Mesenchymal stem cell (in vitro differentiated cells and primary cell): ENCODE results near the gene SKI.
A peak's percentile ranks its signal among the peaks of the same experiment; 100 is the strongest.

Source experiments
- DNase-seq: peaks from one replicate; pipeline ENCODE4 v3.0.0-alpha.2; 2013
- H2AFZ ChIP-seq: one replicate; pipeline ENCODE4 v1.6.1; 2013; ENCODE audit warnings: low read depth, mild to moderate bottlenecking, control low read depth, inconsistent platforms, low read length, moderate library complexity
- H2AK5ac ChIP-seq: 2 replicates; pipeline ENCODE4 v1.6.1; 2013; ENCODE audit warnings: low read length, moderate library complexity, mild to moderate bottlenecking, inconsistent platforms; ENCODE audit not compliant: severe bottlenecking
- H2BK120ac ChIP-seq: one replicate; pipeline ENCODE4 v1.6.1; 2013; ENCODE audit warnings: low read depth, mild to moderate bottlenecking, inconsistent platforms, low read length, moderate library complexity
- H2BK12ac ChIP-seq, 2 experiments: one replicate each; pipeline ENCODE4 v1.6.1; 2013; ENCODE audit warnings: inconsistent platforms in 2 of 2, low read length in 2 of 2, mild to moderate bottlenecking in 2 of 2, moderate library complexity in 2 of 2, control low read depth in 1 of 2
- H2BK15ac ChIP-seq: one replicate; pipeline ENCODE4 v1.6.1; 2013; ENCODE audit warnings: mild to moderate bottlenecking, low read depth, inconsistent platforms; ENCODE audit not compliant: poor library complexity, severe bottlenecking
- H2BK5ac ChIP-seq: 2 replicates; pipeline ENCODE4 v1.6.1; 2013; ENCODE audit warnings: low read depth, mild to moderate bottlenecking, low read length, control low read depth, inconsistent platforms; ENCODE audit not compliant: poor library complexity, severe bottlenecking
- H3K14ac ChIP-seq, 2 experiments: one replicate each; pipeline ENCODE4 v1.6.1; 2013; ENCODE audit warnings: inconsistent platforms in 2 of 2, low read length in 2 of 2, control low read depth in 1 of 2, mild to moderate bottlenecking in 1 of 2, moderate library complexity in 1 of 2
- H3K18ac ChIP-seq, 2 experiments: one replicate each; pipeline ENCODE4 v1.6.1; 2013; ENCODE audit warnings: inconsistent platforms in 2 of 2, low read length in 2 of 2, control low read depth in 1 of 2, low read depth in 1 of 2, mild to moderate bottlenecking in 1 of 2
- H3K23ac ChIP-seq, 2 experiments: one replicate each; pipeline ENCODE4 v1.6.1; 2013; ENCODE audit warnings: inconsistent platforms in 2 of 2, low read length in 2 of 2, mild to moderate bottlenecking in 2 of 2, moderate library complexity in 2 of 2, control low read depth in 1 of 2
- H3K27ac ChIP-seq: 2 replicates; pipeline ENCODE4 v1.5.1; 2013; ENCODE audit warnings: mild to moderate bottlenecking, moderate library complexity, low read length, control low read depth, inconsistent platforms; ENCODE audit not compliant: poor library complexity, severe bottlenecking
- H3K27me3 ChIP-seq, 2 experiments: 2 replicates each; pipeline versions ENCODE4 v1.6.1 to v1.7.0; 2013; ENCODE audit warnings: low read length in 2 of 2, mild to moderate bottlenecking in 2 of 2, moderate library complexity in 2 of 2, control low read depth in 1 of 2, inconsistent platforms in 1 of 2; ENCODE audit not compliant: control insufficient read depth in 1 of 2, insufficient read depth in 1 of 2
- H3K36me3 ChIP-seq, 2 experiments: 2 replicates each; pipeline versions ENCODE4 v1.6.1 to v1.7.0; 2013; ENCODE audit warnings: low read length in 2 of 2, control low read depth in 1 of 2, inconsistent platforms in 1 of 2, low read depth in 1 of 2, mild to moderate bottlenecking in 1 of 2; ENCODE audit not compliant: insufficient read depth in 2 of 2, control insufficient read depth in 1 of 2
- H3K4ac ChIP-seq, 2 experiments: one replicate each; pipeline ENCODE4 v1.6.1; 2013; ENCODE audit warnings: inconsistent platforms in 2 of 2, low read length in 2 of 2, mild to moderate bottlenecking in 2 of 2, moderate library complexity in 2 of 2, control low read depth in 1 of 2, low read depth in 1 of 2
- H3K4me1 ChIP-seq: 2 replicates; pipeline ENCODE4 v1.6.1; 2013; ENCODE audit warnings: low read depth, low read length, control low read depth; ENCODE audit not compliant: control insufficient read depth, insufficient read depth
- H3K4me2 ChIP-seq: 2 replicates; pipeline ENCODE4 v1.6.1; 2013; ENCODE audit warnings: low read length, mild to moderate bottlenecking, inconsistent platforms; ENCODE audit not compliant: poor library complexity, severe bottlenecking
- H3K4me3 ChIP-seq, 2 experiments: 2 replicates each; pipeline versions ENCODE4 v1.5.1 to v1.7.0; 2013; ENCODE audit warnings: low read length in 2 of 2, mild to moderate bottlenecking in 2 of 2, control low read depth in 1 of 2, low read depth in 1 of 2; ENCODE audit not compliant: insufficient read depth in 1 of 2
- H3K79me1 ChIP-seq: replicated peaks from 2 replicates; pipeline ENCODE4 v1.6.1; 2013; ENCODE audit warnings: mild to moderate bottlenecking, control low read depth, low read length, inconsistent platforms; ENCODE audit not compliant: poor library complexity, severe bottlenecking
- H3K9ac ChIP-seq: 2 replicates; pipeline ENCODE4 v1.7.0; 2013; ENCODE audit warnings: mild to moderate bottlenecking, low read length, moderate library complexity
- H3K9me3 ChIP-seq: 2 replicates; pipeline ENCODE4 v1.7.0; 2013; ENCODE audit warnings: mild to moderate bottlenecking, low read length; ENCODE audit not compliant: control insufficient read depth
- H4K8ac ChIP-seq: one replicate; pipeline ENCODE4 v1.6.1; 2013; ENCODE audit warnings: inconsistent platforms, mild to moderate bottlenecking, low read length, moderate library complexity
- H4K91ac ChIP-seq: one replicate; pipeline ENCODE4 v1.6.1; 2013; ENCODE audit warnings: mild to moderate bottlenecking, low read length, inconsistent platforms
- WGBS: methylation state at CpG from one replicate; pipeline ENCODE4 v1.1.7; 2013; ENCODE audit warnings: mixed read lengths; 5-methylcytosine and 5-hydroxymethylcytosine counted together

SKI gene

DNA sequence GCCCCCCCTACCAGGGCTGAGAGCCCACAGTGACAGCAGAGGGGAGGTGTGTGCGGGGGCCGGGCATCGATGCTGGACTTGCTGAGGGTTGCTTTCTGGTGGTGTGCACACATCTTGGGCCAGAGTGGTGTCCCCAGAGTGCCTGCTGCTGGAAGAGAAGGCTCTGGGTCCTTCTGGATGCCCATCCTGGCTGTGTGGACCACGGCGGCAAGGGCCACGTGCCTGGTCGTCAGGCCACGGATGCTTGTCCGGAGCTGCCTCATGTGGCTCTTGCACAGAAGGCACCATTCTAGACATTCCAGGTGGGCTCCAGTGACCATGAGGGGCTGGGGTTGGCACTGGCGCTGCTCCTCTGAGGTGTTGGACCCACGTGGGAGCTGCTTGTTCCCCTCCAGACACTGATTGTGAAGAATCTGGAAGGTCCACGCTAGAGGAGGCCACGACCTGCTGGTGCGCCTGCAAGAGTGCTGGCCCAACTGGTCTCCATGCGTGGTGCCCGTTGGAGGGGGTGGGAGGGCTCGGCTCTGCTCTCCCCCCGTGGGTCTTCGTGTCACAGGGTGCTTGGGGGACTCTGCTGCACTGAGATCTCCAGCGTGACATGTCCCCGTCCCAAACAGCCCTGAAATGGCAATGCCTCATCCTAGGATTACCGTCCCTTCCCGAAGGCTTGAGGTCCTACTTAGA is 25.8 kb downstream of the SKI start:
- Histone ChIP-seq H3K9ac (no peak overlapping the region), H3K4ac (no peak overlapping the region), H2BK120ac (no peak overlapping the region), H3K4me3 (no peak overlapping the region), H4K91ac (no peak overlapping the region), H3K27me3 (no peaks in the 10 kb centered on the region), H3K9me3 (no peaks in the 10 kb centered on the region), H3K4me1 (peaks cover 36% of the 10 kb centered on the region), H3K4me2 (no peak overlapping the region), H3K14ac (no peak overlapping the region), H2BK15ac (no peak overlapping the region), H4K8ac (no peak overlapping the region), H3K79me1 (peaks cover 4% of the 10 kb centered on the region), H3K36me3 (peaks cover 6 to 53% of the 10 kb centered on the region in 2 experiments), H3K18ac (peak overlapping the region in 1 of 2 experiments; percentile 28), H2AK5ac (no peak overlapping the region), H3K27ac (no peak overlapping the region), H3K23ac (peak overlapping the region in 1 of 2 experiments; percentile 2), H2BK12ac (no peak overlapping the region), H2AFZ (no peak overlapping the region), H2BK5ac (no peak overlapping the region)
- 99% methylated on average over 23 of the region's 23 CpGs for WGBS
- DNase-seq = no peak

GRCh38 chr1:2255047-2255419 is 26.9 kb downstream of the SKI start:
- Histone ChIP-seq H3K18ac (peak overlapping the region; percentile 22 to 67), H3K4me2 (no peak overlapping the region), H2BK15ac (no peak overlapping the region), H3K27me3 (no peaks in the 10 kb centered on the region), H4K8ac (peak overlapping the region; percentile 76), H3K14ac (no peak overlapping the region), H3K36me3 (peaks cover 6 to 47% of the 10 kb centered on the region in 2 experiments), H2AFZ (no peak overlapping the region), H3K4me3 (no peak overlapping the region), H3K4me1 (peaks cover 33% of the 10 kb centered on the region), H2AK5ac (no peak overlapping the region), H4K91ac (peak overlapping the region; percentile 74), H3K9ac (no peak overlapping the region), H3K4ac (peak overlapping the region in 1 of 2 experiments; percentile 51), H3K23ac (no peak overlapping the region), H3K27ac (no peak overlapping the region), H2BK5ac (no peak overlapping the region), H3K79me1 (peaks cover 4% of the 10 kb centered on the region), H2BK120ac (no peak overlapping the region), H3K9me3 (no peaks in the 10 kb centered on the region), H2BK12ac (peak overlapping the region in 1 of 2 experiments; percentile 21)
- 96% methylated on average over 6 of the region's 6 CpGs for WGBS
- no peak for DNase-seq

- Histone ChIP-seq H3K4me2 (no peak overlapping the region), H3K14ac (no peak overlapping the region), H2BK12ac (peak overlapping the region; percentile 21 to 79), H3K23ac (no peak overlapping the region), H3K9me3 (no peaks in the 10 kb centered on the region), H3K27me3 (no peaks in the 10 kb centered on the region), H2BK120ac (no peak overlapping the region), H3K18ac (peak overlapping the region in 1 of 2 experiments; percentile 67), H3K27ac (peak overlapping the region; percentile 14), H3K79me1 (peaks cover 4% of the 10 kb centered on the region), H3K4ac (peak overlapping the region in 1 of 2 experiments; percentile 51), H2BK15ac (no peak overlapping the region), H2AK5ac (no peak overlapping the region), H2AFZ (no peak overlapping the region), H3K9ac (no peak overlapping the region), H2BK5ac (no peak overlapping the region), H4K91ac (peak overlapping the region; percentile 74), H4K8ac (peak overlapping the region; percentile 76), H3K4me1 (peaks cover 27% of the 10 kb centered on the region), H3K36me3 (peaks cover 6 to 42% of the 10 kb centered on the region in 2 experiments), H3K4me3 (no peak overlapping the region)
- DNase-seq = peak; percentile 86
- WGBS = 20% methylated on average over 5 of the region's 5 CpGs
These were observed 27.6 kb downstream of the SKI start for GRCh38 chr1:2255420-2256369.
